HG03520 (cell line): ENCODE data around the gene NRBP1.

ENCODE experiments used
- ATAC-seq: cut with Tn5 transposase; IDR thresholded peaks from one replicate; pipeline ENCODE4 v1.9.1; 2021; ENCODE audit warnings: mild to moderate bottlenecking, moderate library complexity; ENCODE audit not compliant: unreplicated experiment

Gene NRBP1

DNA sequence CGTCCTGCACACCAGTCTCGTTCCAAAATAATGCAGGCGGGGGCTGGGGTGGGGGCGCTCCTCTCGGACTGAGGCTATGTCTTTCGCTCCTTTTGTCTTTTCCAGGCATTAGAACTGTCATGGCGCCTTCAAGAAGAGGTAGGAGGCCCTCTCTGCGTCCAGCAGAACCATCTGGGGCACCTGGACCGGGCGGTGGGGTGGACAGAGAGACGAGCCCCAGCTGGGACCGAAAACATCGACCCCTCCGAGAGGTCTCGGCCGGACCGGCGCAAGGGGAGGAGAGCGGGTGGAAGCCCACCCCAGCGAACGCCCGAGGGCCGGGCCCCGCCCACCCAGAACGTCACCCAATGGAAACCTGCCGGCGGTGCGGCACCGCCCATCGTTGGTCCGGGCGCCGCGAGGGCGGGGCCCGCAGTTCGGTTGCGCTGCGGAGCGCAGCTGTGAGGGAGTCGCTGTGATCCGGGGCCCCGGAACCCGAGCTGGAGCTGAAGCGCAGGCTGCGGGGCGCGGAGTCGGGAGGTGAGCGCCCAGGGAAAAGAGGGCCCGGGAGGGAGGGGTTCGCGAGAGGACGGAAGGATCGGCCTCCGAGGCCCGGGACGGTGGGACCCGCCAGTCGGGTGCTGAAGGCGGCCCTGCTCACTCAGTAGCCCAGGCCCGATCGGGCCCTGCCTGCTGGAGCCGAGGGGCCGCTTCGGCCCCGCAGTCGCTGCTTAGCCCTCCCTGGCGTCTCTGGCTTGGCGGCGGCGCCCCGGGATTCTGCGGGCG lies at the start of gene NRBP1:
Gene NRBP1, plus strand, starts transcription at position 419 of the 765 bp plus-strand sequence. CDS start 4,643 bp downstream, outside the sequence.
- peak; percentile 84 for ATAC-seq

DNA sequence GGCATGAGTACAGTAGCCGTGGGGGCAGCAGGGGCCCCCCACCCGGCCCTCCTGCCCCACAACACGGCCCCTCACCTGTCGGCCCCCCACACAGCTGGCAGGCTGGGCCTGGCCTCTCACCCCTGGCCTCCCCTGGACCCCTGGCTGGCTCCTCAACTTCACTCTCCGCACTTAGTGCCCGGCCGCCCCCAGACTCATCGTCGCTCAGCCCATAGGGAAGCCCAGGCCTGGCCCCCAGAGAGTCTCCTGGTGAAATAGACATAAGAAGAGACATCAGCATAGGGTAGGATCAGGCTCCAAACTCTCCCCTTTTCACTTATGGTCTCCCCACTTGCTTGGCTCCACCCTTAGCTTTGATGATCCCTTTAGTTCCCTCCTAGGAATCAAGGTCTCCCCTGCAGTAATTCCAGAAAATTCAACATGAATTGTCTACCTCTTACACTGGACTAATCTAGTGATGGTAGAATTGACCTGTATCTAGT lies 49.6 kb upstream of the NRBP1 start:
- no peak for ATAC-seq

GRCh38 chr2:27379383-27379835 lies 49.0 kb upstream of the NRBP1 start:
- no peak for ATAC-seq

- ATAC-seq: peak; percentile 29
Measured at GRCh38 chr2:27379836-27380625, 48.4 kb upstream of the NRBP1 start.

- ATAC-seq: peak; percentile 71
Measured at GRCh38 chr2:27380626-27381545, 47.5 kb upstream of the NRBP1 start, which contains the start of gene ZNF513. TSS of gene ZNF513 (minus strand) at chr2:27380734. CDS start at chr2:27380526, 208 bp downstream.

DNA sequence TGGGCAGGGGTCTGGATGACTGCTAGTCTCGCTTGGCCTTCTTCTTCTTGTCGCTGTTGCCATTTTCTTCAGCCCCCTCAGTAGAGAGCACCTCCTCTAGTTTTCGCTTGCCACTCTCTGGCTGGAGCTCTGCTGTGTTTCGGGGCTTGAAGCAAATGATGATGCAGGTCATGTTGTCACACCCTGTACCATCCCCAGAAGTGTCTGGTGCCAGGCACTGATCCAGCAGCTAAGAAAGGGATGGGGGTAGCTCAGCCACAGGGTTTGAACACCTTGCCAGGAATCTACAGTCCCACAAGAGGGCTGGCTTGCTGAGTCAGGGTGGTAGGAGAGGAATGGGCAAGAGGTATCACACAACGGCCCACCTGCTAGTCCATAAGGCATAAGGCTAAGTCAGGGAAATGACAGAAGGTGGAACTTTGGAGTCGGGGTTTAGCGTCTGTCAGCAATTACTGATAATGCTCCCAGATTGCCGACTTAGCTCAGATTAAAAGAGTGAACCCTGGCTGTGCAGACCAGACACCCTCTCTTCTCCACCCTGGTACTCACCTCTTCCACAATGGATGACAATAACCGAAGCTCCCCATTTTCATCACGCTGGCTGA lies 46.8 kb upstream of the NRBP1 start:
- ATAC-seq: no peak

DNA sequence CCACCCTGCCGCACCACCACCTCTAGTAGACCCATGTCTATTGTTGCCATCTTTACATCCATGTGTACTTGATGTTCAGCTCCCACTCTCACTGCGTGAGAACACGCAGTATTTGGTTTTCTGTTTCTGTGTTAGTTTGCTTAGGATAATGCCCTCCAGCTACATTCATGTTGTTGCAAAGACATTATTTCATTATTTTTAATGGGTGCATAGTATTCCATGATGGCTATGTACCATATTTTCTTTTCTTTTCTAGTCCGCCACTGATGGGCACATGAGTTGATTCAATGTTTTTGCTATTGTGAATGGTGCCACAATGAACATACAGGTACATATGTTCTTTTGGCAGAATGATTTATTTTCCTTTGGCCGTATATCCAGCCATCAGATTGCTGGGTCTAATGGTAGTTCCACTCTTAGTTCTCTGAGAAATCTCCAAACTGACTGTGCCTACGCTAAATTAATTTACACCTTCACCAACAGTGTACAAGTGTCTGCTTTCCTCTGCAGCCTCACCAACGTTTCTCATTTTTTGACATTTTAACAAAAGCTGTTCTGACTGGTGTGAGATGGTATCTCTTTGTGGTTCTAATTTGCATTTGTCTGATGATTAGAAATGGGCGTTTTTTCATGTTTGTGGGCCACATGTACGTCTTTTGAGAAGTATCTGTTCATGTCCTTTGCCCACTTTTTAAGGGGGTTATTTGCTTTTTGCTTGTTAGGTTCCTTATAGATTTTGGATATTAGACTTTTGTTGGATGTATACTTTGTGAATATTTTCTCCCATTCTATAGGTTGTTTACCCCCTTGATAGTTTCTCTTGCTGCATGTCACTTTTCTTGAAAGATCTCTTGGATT lies 37.4 kb upstream of the NRBP1 start:
- no peak for ATAC-seq

DNA sequence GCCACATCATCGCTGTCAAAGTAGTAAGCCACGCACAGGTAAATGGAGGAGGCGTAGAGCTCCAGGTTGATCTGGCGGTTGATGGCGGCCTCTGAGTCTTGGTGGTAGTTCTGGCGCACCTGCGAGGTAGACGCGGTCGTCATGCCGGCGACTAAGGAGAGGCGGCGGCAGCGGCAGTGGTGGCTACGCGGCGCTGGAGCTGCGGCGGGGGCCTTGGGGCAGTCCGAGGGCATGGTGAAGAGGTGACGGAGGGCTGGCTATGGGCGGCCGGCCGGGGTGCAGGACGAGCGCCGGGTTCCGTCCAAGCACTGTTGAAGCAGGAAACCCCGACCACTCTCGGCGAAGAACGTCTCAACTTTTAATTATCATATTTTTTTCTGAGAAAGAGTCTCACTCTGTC lies 35.2 kb upstream of the NRBP1 start:
- ATAC-seq: no peak

GRCh38 chr2:27398962-27399361 lies 29.5 kb upstream of the NRBP1 start:
- no peak for ATAC-seq

GRCh38 chr2:27400348-27401135 lies 27.9 kb upstream of the NRBP1 start:
- ATAC-seq: no peak

DNA sequence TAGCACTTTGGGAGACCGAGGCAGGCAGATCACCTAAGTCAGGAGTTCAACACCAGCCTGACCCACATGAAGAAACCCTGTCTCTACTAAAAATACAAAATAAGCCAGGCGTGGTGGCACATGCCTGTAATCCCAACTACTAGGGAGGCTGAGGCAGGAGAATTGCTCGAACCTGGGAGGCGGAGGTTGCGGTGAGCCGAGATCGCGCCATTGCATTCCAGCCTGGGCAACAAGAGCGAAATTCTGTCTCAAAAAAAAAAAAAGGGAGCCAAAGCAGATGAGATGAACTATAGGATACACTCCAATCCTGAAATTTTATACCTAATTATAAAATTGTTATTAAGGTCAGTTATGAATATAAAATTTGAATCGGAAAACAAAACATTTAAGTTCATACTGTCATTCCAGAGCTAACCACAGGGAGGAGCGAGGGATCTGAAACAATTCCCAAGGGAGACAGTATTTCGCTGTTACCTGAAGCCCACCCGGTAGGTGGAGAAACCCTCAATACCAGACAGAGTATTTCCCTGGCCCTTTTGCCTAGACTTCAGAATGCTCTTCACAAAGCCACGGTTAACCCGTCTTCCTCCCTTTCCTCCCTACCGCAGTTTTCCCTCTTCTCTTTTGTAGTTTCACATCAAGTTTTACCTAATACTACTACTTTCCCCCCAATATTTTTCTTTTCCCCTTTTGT lies 20.5 kb upstream of the NRBP1 start:
- no peak for ATAC-seq

DNA sequence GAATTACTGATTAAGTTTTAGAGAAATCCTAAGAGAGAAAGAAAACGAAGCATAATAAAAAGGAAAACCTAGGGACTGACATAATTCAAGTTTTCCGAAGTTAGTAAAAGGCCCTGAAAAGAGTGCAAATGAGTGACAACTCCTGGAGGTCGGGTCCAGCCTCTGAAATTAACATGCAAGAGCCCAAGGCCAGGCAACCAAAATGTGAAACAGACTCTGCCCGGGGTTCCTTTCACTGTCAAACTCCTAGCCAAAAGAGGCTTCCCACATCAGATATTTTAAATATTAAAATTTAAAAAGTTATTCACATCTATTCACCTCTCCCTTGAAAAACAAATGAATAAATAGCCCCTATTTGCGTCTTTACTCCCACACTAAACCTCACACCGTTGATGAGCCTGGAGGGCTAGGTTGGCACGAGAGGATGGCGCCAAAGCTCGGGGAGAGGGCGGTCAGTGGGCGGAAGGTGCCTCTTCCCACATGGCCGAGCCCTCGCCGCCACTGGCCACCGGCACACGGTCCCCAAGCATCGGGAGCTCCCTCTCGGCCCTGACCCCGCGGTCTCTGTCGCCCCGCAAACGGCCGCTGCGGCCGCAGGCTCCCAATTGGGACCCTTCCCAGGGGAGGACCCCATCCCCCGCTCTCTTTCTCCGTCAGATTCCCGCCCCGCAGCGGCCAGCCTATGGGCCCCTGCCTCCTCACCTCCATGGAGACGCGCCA lies 19.7 kb upstream of the NRBP1 start:
- ATAC-seq: no peak

DNA sequence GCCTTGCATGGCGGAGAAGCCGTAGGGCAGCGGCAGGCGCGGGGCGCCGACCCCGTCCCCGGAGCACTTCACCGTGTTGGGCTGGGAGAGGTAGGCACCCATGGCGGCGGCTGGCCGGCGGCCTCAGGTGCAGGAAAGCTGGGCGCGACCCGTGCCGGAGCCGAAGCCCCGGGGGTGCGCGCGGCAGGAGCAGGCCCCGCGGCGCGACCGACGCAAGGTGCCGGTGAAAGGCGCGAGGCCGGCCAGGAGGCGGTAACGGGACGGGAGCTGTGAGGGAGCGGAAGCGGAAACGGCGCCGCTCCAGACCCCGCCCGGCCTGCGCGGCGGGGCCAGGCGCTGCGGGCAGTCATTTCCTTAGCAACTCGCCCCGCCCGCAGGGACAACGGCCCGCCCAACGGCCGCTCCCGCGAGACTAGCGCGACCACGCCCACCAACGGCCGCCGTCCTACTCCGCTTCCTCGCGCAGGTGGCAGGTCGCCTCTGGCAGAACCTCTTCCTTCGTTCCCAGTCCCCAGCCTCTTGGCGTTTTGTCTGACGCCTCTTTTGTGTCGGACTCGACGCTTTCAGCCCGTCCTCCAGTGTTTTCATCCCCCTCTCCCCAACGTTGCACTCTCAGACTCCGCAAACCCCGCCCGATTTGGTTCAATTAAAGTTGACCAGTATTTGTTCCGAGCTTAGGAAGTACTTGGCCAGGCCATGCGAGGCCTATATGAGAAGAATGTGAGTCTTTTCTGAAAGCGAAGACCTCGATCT lies 18.9 kb upstream of the NRBP1 start, which contains the start of gene PPM1G:
Gene PPM1G, minus strand, starts transcription at position 271 of the 753 bp plus-strand sequence. Its CDS starts 169 bp downstream, at position 102.
- ATAC-seq: peak; percentile 92

- ATAC-seq: no peak
Measured at GRCh38 chr2:27412419-27413152, 15.8 kb upstream of the NRBP1 start.

DNA sequence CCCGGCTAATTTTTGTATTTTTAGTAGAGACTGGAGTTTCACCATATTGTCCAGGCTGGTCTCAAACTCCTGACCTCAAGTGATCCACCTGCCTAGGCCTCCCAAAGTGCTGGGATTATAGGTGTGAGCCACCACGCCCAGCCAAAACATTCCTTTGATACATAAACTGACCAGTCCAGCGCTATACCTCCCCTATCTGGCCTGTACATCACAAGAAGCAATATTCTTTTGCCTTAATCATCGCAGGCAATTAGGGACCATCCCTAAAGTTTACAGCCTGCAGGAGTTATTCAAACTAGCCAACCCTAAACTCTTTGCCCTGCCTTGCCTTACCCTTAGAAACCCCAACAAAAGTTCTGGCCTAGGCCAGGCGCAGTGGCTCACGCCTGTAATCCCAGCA lies 12.3 kb upstream of the NRBP1 start:
- ATAC-seq: no peak

DNA sequence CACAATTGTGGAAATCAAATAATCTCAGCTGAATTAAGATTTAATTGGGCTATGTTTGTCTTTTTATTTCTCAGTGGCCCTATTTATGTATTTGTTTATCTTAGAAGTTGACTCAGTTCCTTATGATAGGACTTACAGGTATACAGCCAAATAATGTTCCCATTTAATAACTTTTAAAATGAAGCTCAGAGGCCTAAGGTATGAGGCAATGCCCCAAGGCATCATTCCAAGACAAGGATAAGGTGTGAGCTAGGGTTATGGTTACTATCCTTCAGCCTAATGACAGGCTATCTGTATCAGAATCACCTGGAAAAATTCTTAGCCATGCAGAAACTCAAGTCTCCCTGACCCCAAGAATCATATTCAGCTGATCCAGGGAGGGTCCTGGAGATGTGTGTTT lies 7.4 kb upstream of the NRBP1 start:
- ATAC-seq: no peak
